Neural cell (in vitro differentiated cells): ENCODE measurements around the gene KREMEN1.

ENCODE experiments used
- EP300 ChIP-seq: fragments of 450-650 bp; conservative IDR thresholded peaks from 2 replicates; pipeline ENCODE4 v1.6.1; 2014; ENCODE audit warnings: antibody characterized with exemption, mild to moderate bottlenecking, moderate library complexity; ENCODE audit not compliant: poor library complexity, severe bottlenecking
- EZH2 ChIP-seq: fragments of 200-600, 300-800 bp; shearing (Covaris generic), sonication (generic); IDR thresholded peaks from 2 replicates; pipeline ENCODE4 v1.6.1; 2014; ENCODE audit warnings: antibody characterized with exemption, low read length, borderline replicate concordance, mild to moderate bottlenecking; ENCODE audit not compliant: insufficient read depth, poor library complexity, severe bottlenecking
- POLR2AphosphoS5 ChIP-seq: IDR thresholded peaks from 2 replicates; pipeline ENCODE4 v1.6.1; 2012
- RAD21 ChIP-seq: fragments of 450-650 bp; conservative IDR thresholded peaks from 2 replicates; pipeline ENCODE4 v1.6.1; 2014; ENCODE audit warnings: antibody characterized with exemption, mild to moderate bottlenecking, moderate library complexity
- SMC3 ChIP-seq: fragments of 450-650 bp; conservative IDR thresholded peaks from 2 replicates; pipeline ENCODE4 v1.6.1; 2014; ENCODE audit warnings: antibody characterized with exemption, mild to moderate bottlenecking, moderate library complexity; ENCODE audit not compliant: poor library complexity
- TAF1 ChIP-seq: IDR thresholded peaks from 2 replicates; pipeline ENCODE4 v1.6.1; 2012; ENCODE audit warnings: low read depth
- TF ChIP-seq, protein P1 (sequence below): fragments of 450-650 bp; IDR thresholded peaks from 2 replicates; pipeline ENCODE4 v1.5.1; 2014; ENCODE audit warnings: antibody characterized with exemption, mild to moderate bottlenecking, moderate library complexity; ENCODE audit not compliant: poor library complexity, severe bottlenecking
- TF ChIP-seq, protein P2 (sequence below): IDR thresholded peaks from 2 replicates; pipeline ENCODE4 v1.6.1; 2012; ENCODE audit warnings: borderline replicate concordance

DNA sequence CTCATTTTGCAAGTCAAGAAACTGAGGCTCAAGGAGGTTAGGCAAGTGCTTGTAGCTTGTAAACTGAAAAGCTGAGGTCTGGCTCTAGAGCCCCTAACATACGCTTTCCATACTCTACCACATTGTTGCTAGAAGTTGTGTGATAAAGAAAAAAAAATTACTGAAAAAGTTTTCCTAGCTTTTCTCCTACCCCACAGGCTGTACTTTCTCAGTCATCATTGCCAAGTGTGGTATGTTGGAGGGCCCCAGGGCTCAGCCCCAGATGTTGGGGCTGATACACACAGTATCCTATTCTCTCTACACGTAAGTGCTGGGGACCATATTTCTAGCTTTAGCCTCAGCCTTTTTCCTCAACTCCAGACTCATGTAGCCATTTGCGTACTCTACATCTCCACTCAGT lies 16.0 kb downstream of the KREMEN1 start:
- no peak for TF ChIP-seq SMC3
- TF ChIP-seq, protein P1, sequence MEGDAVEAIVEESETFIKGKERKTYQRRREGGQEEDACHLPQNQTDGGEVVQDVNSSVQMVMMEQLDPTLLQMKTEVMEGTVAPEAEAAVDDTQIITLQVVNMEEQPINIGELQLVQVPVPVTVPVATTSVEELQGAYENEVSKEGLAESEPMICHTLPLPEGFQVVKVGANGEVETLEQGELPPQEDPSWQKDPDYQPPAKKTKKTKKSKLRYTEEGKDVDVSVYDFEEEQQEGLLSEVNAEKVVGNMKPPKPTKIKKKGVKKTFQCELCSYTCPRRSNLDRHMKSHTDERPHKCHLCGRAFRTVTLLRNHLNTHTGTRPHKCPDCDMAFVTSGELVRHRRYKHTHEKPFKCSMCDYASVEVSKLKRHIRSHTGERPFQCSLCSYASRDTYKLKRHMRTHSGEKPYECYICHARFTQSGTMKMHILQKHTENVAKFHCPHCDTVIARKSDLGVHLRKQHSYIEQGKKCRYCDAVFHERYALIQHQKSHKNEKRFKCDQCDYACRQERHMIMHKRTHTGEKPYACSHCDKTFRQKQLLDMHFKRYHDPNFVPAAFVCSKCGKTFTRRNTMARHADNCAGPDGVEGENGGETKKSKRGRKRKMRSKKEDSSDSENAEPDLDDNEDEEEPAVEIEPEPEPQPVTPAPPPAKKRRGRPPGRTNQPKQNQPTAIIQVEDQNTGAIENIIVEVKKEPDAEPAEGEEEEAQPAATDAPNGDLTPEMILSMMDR = no peak
- TF ChIP-seq POLR2AphosphoS5 = no peak
- no peak for TF ChIP-seq RAD21
- TF ChIP-seq, protein P2, sequence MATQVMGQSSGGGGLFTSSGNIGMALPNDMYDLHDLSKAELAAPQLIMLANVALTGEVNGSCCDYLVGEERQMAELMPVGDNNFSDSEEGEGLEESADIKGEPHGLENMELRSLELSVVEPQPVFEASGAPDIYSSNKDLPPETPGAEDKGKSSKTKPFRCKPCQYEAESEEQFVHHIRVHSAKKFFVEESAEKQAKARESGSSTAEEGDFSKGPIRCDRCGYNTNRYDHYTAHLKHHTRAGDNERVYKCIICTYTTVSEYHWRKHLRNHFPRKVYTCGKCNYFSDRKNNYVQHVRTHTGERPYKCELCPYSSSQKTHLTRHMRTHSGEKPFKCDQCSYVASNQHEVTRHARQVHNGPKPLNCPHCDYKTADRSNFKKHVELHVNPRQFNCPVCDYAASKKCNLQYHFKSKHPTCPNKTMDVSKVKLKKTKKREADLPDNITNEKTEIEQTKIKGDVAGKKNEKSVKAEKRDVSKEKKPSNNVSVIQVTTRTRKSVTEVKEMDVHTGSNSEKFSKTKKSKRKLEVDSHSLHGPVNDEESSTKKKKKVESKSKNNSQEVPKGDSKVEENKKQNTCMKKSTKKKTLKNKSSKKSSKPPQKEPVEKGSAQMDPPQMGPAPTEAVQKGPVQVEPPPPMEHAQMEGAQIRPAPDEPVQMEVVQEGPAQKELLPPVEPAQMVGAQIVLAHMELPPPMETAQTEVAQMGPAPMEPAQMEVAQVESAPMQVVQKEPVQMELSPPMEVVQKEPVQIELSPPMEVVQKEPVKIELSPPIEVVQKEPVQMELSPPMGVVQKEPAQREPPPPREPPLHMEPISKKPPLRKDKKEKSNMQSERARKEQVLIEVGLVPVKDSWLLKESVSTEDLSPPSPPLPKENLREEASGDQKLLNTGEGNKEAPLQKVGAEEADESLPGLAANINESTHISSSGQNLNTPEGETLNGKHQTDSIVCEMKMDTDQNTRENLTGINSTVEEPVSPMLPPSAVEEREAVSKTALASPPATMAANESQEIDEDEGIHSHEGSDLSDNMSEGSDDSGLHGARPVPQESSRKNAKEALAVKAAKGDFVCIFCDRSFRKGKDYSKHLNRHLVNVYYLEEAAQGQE = no peak
- TF ChIP-seq TAF1 = no peak
- no peak for TF ChIP-seq EZH2
- TF ChIP-seq EP300 = no peak
